Renal pelvis (tissue), 4 donors: ENCODE results near the gene BEX2. TPM values are rescaled to one million over a fixed set of nuclear protein-coding genes. Genes with fewer than 3 reads are reported as not detected.
A peak's percentile ranks its signal among the peaks of the same experiment; 100 is the strongest.

Experiments
- DNase-seq: peaks from one replicate; pipeline ENCODE4 v3.0.0-alpha.2; 2013
- polyA plus RNA-seq, 3 donors: library from polyadenylated mRNA; unstranded; fragments of 120-200 nt; gene quantifications; one replicate each; pipeline ENCODE4 v1.2.1, GENCODE V29; 2013; ENCODE audit not compliant: insufficient read length in 3 of 3

Gene BEX2
- polyA plus RNA-seq, 3 donors = 73.8 to 86.6 (median 84.4) TPM

DNA sequence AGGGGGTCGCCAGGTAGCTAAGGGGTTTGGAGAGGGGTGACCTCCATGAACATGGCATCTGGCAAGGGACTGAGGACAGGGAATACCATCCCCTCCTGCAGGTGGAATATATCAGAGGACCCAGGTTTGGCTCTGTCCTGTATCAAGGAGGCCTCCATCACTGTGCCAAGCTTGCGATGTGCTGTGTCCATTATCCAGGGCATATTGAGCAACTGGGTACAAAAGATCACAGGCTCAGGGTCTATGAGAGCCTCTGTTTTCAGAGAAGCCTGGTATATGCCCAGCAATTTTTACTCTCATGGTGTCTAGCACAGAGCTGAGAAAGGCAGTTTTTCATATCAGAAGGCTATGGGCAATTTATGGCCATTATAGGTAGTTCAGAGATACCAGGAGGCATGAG is 17.7 kb downstream of the BEX2 start:
- DNase-seq = no peak

DNA sequence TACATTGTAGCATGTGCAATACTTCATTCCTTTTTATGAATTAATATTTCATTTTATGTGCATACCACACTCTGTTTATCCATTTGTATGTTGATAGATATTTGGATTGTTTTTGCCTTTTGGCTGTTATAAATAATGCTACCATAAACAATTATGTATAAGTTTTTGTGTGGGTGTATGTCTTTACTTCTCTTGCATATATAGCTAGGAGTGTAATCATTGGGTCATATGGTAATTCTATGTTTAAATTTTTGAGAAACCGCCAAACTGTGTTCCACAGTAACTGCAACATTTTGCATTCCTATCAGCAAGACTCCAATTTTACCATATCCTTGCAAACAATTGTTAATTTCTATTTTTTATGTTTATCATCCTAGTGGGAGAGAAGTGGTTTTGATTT is 31.2 kb downstream of the BEX2 start:
- no peak for DNase-seq

DNA sequence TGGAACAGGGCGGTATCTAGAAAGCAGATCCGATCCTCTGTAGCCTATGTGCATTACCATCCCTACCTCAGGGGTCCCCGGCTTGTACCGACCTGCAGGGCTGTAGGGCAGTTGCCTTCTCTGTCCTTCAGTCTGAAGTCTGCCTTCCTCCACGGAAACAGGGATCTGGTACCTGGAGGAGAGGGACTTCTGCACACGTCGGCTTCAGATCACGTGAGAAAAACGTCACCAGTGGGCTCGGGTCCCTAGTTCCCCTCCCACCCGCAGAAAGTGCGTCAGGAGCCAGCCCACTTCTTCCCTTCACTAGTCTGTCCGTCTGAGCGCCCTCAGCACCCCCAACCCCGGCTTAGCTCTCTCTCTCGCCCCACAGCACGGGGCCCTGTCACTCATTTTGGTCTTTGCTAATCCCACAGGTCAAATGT is 34.2 kb downstream of the BEX2 start, which contains the start of gene TCEAL5:
Gene TCEAL5 (minus strand): TSS at position 170 of the 422 bp plus-strand sequence. CDS start 2,187 bp downstream, outside the sequence.
- DNase-seq = peak; percentile 57

DNA sequence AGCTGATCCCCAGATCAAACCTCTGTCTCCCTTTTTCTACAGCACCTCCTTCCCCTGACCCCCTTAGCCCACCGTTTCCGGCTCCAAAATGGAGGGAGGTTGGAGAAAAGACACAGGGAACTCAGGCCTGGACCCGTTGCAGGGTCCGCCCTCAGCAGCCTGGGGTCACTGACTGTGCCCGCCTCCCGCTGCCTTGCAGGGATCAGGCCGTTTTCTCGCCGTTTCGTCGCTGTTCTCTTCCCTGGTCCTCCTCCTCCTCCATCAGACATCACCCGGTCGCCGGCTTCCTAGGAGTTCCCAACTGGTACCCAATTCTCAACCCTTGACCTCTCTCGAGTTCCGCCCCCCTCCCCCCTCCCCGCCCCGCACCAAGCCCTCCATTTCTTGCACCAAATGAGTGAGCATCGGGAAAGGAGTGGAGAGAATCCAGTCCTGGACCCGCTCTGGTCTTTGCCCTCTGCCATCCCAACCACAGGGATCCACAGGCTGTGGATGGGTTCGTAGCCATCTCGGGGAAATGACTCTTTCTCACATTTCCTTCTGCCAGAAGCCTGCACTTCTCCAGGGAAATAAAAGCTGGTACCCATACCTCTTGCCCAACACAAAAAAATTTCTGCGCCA is 34.7 kb downstream of the BEX2 start:
- DNase-seq = peak; percentile 7

DNA sequence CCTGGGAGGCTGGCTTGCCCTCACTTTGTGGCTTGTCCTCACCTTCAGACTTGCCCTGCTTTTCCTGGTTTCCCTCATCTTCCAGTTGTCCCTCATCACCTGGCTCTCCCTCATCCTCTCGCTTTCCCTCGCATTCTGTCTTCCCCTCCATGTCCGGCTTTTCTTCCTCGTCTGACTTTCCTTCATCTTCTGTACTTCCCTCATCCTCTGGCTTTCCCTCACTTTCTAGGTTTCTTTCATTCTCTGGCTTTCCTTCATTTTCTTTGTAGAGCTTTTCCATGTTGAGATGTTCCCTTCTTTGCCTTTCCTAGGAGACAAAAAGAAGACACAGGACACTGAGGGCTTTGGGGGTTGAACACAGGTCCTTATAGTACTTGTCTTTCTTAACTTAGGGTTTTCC is 36.5 kb downstream of the BEX2 start:
- no peak for DNase-seq

Other genes with a start within 250 kb of the BEX2 start
- gene BEX1, start 246.8 kb downstream of the BEX2 start, polyA plus RNA-seq = 10 to 100 TPM; 58.1 to 63.4 (median 60.2) TPM
- gene NXF3, start 217.8 kb downstream of the BEX2 start, polyA plus RNA-seq = under 1 TPM in 2 of 3 donors, not detected in 1; 0.27 to 0.42 TPM
- gene BEX4, start 95.9 kb downstream of the BEX2 start, polyA plus RNA-seq = 100 to 1,000 TPM; 144 to 161 (median 156) TPM
- 100 to 1,000 TPM; 120 to 142 (median 128) TPM for gene TCEAL8, start 55.8 kb downstream of the BEX2 start, polyA plus RNA-seq
- 10 to 100 TPM; 11.1 to 16.2 (median 12.6) TPM for gene TCEAL5, start 34.2 kb downstream of the BEX2 start, polyA plus RNA-seq
- gene TCEAL7, start 19.2 kb upstream of the BEX2 start, polyA plus RNA-seq = 10 to 100 TPM; 30.7 to 39.3 (median 30.7) TPM
- 100 to 1,000 TPM; 176 to 206 (median 191) TPM for gene TCEAL9, start 45.5 kb upstream of the BEX2 start, polyA plus RNA-seq
- 100 to 1,000 TPM; 495 to 593 (median 513) TPM for gene BEX3, start 65.5 kb upstream of the BEX2 start, polyA plus RNA-seq
- gene RAB40A, start 208.5 kb upstream of the BEX2 start, polyA plus RNA-seq = 1 to 10 TPM; 2.4 to 4.8 (median 4.3) TPM